Ramos (cell line): Measurements from ENCODE around the gene COL12A1.

ENCODE experiments used
- in situ Hi-C: fragments of 300-500 bp; cut with MboI; formaldehyde crosslinking; loops from one replicate; pipeline ENCODE4 v1.14.3; 2022; ENCODE audit warnings: low sequenced_read_pairs; ENCODE audit not compliant: unreplicated experiment

The COL12A1 gene

DNA sequence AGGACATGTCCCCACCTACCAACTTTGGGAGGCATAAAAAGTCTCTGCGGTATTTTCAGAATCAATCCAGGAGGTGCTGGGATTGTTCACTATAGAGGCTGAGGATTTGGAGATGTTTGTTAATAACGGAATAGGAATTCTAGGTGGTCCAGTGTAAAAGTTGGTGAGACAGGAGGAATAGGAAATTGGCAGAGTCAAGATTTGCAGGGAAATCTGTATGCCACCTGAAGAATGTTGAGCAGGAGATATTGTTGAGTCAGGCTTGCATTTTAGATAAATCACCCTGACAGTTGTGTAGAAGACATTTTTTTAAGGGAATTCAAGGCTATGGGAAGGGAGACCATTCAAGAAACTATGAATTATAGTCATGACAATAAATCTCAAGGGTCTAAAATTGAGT, 124.8 kb downstream of the COL12A1 start:
- in situ Hi-C loops: no loop called here

DNA sequence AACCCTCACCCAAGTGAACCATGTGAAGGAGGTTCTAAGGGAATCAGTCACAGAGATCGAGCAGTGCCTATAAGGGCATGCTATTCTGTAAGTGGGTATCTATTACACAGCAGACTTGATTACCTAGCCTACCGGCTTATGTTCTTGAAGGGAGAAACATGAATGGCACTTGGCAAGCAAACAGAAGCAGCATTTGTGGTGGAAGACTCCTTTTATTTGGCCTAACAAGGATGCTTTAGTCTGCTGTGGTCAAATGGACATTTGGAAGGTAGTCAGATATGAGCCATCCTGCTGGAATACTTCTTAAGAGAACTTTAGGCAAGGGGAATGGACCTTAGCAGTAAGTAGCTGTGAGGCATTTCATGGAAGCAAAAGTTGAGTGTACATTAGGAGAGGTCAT, 126.3 kb downstream of the COL12A1 start:
- in situ Hi-C loops: no loop called here

DNA sequence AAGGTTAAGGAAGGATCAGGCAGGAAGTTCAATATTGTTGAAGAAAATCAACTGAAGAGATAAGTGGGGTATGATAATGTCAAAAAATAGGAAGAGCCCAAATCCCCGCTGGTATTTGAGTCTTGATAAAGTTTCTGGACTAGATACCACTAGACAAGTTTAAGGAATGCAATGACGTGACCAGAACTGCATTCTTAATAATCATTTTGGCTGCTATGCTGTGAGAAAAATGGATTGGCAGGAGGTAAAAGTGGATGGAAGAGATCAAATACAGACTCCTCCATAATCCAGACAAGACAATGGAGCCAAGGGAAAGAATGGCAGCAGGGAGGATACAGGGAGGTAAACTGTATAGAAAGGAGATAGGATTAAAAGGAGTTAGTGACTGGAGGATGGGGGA, 128.2 kb downstream of the COL12A1 start:
- in situ Hi-C loops: no loop called here

DNA sequence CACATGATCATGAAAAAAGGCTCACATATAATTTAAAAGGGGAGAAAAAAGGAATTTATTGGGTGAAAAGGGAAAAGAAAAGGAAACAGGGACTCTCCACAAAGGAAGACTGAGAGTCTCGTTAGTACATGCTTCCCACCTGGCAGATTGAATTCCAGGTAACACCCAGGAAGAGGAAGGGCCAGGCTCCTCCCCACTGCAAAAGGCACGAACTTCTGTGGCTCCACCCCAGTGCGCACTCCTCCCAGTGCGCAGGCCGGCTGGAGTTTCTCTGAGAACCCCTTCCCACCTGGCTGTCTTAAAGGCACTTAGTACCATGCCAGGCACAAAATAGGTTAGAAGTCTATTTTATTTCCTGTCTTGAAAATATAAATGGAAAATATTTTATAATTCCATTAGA, 129.8 kb downstream of the COL12A1 start:
- in situ Hi-C loops: no loop called here

DNA sequence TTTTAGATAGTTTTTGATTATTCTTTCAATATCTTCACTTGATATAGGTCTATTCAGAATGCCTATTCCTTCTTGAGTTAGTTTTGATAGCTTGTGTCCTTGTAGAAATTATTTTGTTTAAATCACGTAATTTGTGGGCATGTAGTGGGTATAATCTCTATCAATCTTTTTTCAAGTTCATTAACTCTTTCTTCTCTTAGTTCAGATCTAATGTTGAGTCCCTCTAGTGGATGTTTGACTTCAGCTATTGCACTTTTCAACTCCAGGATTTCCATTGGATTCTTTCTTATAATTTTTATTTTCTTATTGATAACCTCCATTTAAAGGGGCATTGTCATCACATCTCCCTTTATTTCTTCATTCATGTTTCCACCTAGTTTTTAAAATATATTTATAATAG, 135.6 kb downstream of the COL12A1 start:
- in situ Hi-C loops: no loop called here

DNA sequence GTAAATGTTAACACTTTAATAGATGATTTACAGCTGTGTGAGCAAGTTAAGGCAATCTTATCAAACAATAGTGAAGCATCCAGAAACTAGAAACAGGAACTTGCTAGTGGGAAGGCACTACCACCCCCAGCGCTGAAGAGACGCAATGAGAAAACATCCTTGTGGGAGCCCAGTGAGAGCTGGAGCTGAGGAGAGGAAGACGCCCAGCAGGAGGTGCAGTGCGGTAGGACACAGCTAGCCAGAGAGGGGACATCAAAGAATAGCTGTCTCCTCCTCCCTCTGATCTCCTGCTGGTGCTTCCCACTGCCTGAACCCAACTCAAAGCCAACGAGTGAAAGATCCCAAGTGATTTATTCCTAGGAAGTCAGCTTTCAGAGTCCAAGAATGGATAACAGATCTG, 140.3 kb downstream of the COL12A1 start:
- in situ Hi-C loops: no loop called here

DNA sequence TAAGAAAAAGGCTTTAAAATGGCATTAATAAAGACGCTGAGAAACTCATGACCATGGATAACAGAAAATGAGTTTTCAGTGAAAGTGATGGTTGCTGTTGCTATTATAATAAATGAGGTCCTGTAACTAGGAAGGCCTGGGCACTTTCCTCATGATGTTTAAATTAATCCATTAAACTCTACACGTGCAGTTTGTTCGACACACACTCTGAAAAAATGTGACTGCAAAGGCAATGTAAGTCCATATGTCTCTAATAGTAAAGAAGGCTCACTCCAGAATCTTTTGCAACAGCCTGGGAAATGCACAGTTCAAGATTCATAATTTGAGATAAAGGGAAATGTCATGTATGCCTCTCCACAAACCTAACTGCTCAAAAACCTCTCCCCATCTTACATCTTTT, 153.4 kb downstream of the COL12A1 start:
- in situ Hi-C loops: no loop called here

DNA sequence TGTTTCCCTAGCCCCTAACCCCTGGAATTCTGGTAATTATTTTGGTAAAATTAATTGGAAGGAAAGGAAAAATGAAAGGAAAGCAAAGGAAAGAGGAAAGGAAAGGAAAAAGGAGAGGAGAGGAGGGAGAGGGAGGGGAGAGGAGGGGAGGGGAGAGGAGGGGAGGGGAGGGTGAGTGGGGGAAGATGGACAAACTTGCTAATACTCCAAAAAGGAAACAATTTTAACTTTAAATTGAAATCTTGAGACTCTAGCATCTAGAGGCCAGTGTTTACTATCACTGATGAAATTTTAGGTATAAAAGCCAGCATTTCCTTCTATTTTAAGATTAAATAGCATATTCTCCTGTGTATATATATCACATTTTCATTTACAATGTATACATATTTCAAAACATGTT, 156.5 kb downstream of the COL12A1 start:
- in situ Hi-C loops: no loop called here

DNA sequence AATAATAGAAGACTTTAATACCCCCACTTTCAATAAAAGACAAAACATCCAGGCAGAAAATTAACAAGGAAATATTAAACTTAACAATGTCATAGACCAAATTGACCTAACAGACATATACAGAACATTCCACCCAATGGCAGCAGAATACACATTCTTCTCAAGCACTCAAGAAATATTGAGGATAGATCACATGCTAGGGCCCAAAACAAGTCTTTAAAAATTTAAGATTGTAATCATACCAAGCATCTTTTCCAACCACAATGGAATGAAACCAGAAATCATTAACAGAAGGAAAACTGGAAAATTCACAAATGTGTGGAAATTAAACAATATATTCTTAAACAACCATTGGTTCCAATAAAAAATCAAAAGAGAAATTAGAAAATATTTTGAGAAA, 161.0 kb downstream of the COL12A1 start:
- in situ Hi-C loops: no loop called here

DNA sequence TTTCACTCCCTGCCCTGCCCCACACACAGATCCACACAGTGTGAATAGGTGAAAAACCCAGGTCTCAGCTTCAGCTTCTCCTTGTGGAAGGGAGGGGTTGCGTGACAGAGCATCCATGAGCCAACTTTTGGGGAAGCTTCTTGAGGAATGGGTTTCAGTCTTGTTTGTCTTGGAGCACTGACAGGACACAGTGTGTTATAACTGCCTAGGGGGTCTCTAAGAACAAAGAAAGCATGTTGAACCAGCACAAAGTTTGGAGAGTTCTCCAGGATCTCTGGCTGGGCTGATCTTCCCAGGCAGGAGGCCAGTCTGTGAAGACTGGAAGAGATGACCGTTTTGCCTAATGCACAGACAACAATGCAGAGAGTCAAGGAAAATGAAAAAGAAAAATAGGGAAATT, 164.5 kb downstream of the COL12A1 start:
- in situ Hi-C loops: no loop called here
